Nephron progenitor cell (in vitro differentiated cells): ENCODE data around the gene HOXC11.

Experiments
- DNase-seq: peaks from one replicate; pipeline ENCODE4 v3.0.0; 2021
- H3K27ac Mint-ChIP-seq: 2 replicates; pipeline ENCODE4 v1.8.0; 2021; ENCODE audit warnings: mild to moderate bottlenecking, moderate library complexity, mixed read lengths
- H3K27me3 Mint-ChIP-seq: 2 replicates; pipeline ENCODE4 v1.8.0; 2021; ENCODE audit warnings: mild to moderate bottlenecking, low read depth, mixed read lengths; ENCODE audit not compliant: poor library complexity
- H3K36me3 Mint-ChIP-seq: 2 replicates; pipeline ENCODE4 v1.8.0; 2021; ENCODE audit warnings: low read depth, mixed read lengths
- H3K4me1 Mint-ChIP-seq: 2 replicates; pipeline ENCODE4 v1.8.0; 2021; ENCODE audit warnings: mixed read lengths
- H3K4me3 Mint-ChIP-seq: 2 replicates; pipeline ENCODE4 v1.8.0; 2021; ENCODE audit warnings: mild to moderate bottlenecking, moderate library complexity, mixed read lengths
- H3K9me3 Mint-ChIP-seq: 2 replicates; pipeline ENCODE4 v1.8.0; 2021; ENCODE audit warnings: mild to moderate bottlenecking, moderate library complexity, mixed read lengths
- TF ChIP-seq, protein P1 (sequence below): fragments of 200-600 bp; sonication (generic); IDR thresholded peaks from 2 replicates; pipeline ENCODE4 v1.5.0; 2021; ENCODE audit warnings: antibody characterized with exemption

HOXC11 gene

DNA sequence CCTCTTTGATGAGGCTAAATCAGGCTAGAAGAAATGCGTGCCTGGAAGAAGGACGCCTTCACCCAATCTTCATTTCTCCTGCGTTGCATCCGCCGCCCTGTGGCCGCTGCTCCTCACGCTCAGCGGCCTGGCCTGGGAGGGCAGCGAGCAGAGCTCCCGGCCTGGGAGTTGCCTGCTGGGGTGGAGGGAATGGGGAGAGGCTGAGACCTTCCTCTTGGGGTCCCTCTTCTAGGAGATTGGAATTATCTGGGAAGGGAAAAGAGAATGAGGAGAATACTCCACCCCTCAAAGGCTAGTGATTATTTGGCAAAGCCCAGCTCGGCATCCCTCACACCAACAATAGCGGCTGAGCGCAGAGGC lies 20.6 kb upstream of the HOXC11 start:
- Mint-ChIP-seq H3K36me3 (no peaks in the 10 kb centered on the region), H3K4me1 (peaks cover 12% of the 10 kb centered on the region), H3K27me3 (peaks cover 100% of the 10 kb centered on the region), H3K9me3 (no peaks in the 10 kb centered on the region), H3K27ac (no peak overlapping the region), H3K4me3 (no peak overlapping the region)
- TF ChIP-seq, protein P1, sequence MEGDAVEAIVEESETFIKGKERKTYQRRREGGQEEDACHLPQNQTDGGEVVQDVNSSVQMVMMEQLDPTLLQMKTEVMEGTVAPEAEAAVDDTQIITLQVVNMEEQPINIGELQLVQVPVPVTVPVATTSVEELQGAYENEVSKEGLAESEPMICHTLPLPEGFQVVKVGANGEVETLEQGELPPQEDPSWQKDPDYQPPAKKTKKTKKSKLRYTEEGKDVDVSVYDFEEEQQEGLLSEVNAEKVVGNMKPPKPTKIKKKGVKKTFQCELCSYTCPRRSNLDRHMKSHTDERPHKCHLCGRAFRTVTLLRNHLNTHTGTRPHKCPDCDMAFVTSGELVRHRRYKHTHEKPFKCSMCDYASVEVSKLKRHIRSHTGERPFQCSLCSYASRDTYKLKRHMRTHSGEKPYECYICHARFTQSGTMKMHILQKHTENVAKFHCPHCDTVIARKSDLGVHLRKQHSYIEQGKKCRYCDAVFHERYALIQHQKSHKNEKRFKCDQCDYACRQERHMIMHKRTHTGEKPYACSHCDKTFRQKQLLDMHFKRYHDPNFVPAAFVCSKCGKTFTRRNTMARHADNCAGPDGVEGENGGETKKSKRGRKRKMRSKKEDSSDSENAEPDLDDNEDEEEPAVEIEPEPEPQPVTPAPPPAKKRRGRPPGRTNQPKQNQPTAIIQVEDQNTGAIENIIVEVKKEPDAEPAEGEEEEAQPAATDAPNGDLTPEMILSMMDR, result no peak
- DNase-seq, result no peak

DNA sequence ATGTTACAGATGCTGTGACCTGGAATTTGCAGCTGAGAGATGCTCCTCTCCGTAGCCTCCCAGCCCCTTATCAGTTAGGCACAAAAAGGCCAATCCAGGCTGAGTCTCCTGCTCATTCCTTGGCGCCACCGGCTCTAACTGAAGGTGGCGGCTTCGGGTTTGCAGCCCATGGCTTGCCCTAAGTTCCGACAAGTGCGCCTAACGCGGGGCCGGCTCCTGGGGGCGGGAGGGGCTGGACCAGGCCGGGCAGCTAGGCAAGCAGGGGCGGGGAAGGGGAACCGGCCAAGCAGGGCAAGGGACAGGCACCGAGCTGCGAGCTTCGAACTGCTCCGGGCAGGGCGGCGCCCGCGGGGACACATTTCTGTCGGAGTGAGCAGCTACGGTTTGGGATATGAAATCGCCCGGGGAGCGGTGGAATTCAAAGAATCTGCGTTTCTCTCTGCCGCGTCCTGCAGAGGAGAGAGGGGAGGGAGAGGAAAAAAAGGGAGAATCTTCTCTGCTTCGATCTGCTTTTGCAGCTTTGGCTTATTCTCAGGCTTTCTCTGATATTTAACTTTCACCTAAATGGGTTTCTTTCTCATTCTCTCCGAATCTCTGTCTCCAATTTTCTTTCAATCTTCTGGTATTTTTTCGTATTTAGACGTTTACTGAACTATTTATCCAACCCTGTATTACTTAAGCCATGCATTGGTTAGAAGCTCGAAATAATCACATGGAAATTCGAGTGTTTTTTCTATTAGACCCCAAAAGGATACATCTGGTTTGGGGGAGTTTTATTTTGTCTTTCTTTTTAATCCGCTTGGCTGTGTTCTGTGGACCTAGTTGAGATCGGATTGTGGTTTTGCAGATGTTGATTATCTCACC lies 19.8 kb upstream of the HOXC11 start:
- H3K36me3 Mint-ChIP-seq, result no peaks in the 10 kb centered on the region
- peaks cover 100% of the 10 kb centered on the region for H3K27me3 Mint-ChIP-seq
- TF ChIP-seq, protein P1, result no peak
- no peaks in the 10 kb centered on the region for H3K9me3 Mint-ChIP-seq
- H3K4me3 Mint-ChIP-seq, result no peak overlapping the region
- H3K27ac Mint-ChIP-seq, result no peak overlapping the region
- no peak for DNase-seq
- H3K4me1 Mint-ChIP-seq, result peaks cover 12% of the 10 kb centered on the region

DNA sequence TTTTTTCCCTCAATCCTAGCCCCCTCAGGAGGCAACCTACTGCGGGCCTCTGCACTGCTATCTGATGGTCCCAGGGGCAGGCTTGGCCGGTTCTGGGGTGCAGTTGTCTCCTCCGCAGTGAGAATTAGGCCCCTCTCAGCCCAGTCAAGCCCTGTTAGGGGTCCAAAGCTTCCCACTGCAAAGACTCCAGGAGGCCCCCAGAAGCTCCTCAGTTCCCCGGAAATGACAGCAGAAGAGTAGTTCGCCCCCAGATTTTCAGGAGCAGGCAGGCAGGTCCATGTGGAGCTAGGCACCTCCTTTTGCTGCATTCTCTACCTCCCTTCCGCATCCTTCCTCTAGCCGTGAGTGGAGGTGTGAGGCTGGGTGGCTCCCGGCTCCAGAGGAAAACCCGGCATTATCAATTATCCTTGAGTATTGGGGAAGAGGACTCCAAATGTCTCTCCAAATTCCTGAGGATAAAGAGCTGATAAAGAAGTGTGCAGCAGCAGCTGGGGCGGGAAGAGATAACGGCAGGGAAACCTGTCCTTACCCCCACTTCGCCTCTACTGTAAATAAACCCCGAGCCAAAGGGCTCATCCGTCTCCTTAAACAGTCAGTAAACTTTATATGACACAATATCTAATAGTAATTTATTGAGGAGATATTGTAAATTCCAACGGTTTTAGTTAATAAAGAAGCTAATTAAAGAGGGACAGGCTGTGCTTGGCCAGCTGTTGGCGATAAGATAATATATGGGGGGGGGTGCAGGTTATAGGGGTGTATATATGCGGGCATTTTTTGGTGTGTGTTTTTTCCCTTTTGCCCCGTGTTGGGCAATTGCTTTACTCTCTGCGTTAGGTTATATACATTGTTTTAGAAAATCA lies 18.9 kb upstream of the HOXC11 start:
- H3K4me1 Mint-ChIP-seq, result peaks cover 12% of the 10 kb centered on the region
- no peak overlapping the region for H3K27ac Mint-ChIP-seq
- no peak overlapping the region for H3K4me3 Mint-ChIP-seq
- TF ChIP-seq, protein P1, result no peak
- peaks cover 100% of the 10 kb centered on the region for H3K27me3 Mint-ChIP-seq
- DNase-seq, result no peak
- no peaks in the 10 kb centered on the region for H3K9me3 Mint-ChIP-seq
- H3K36me3 Mint-ChIP-seq, result no peaks in the 10 kb centered on the region

DNA sequence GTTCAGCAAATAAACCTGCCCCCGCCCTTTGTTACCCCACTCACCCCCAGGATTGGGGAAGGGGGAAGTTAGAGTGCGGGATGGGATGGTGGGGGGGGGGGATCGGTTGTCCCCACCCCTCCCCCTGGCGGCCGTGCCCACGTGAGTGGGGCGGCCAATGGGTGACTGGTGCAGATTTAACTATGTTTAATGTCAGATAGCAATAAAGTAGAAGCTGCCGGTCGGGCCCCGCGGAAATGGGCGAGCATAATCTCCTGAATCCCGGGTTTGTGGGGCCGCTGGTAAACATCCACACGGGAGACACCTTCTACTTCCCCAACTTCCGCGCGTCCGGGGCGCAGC lies 18.3 kb upstream of the HOXC11 start, which contains the start of gene HOXC12:
TSS of gene HOXC12 (plus strand) at position 210 of the 342 bp plus-strand sequence. CDS start at position 237, 27 bp downstream.
- TF ChIP-seq, protein P1, result no peak
- H3K27ac Mint-ChIP-seq, result no peak within 1 kb of the TSS
- DNase-seq, result no peak
- H3K4me3 Mint-ChIP-seq, result peak within 1 kb of the TSS; percentile 20
- peaks cover 12% of the 10 kb centered on the region for H3K4me1 Mint-ChIP-seq
- peaks cover 100% of the 10 kb centered on the region for H3K27me3 Mint-ChIP-seq
- H3K9me3 Mint-ChIP-seq, result no peaks in the 10 kb centered on the region
- H3K36me3 Mint-ChIP-seq, result no peaks in the 10 kb centered on the region

DNA sequence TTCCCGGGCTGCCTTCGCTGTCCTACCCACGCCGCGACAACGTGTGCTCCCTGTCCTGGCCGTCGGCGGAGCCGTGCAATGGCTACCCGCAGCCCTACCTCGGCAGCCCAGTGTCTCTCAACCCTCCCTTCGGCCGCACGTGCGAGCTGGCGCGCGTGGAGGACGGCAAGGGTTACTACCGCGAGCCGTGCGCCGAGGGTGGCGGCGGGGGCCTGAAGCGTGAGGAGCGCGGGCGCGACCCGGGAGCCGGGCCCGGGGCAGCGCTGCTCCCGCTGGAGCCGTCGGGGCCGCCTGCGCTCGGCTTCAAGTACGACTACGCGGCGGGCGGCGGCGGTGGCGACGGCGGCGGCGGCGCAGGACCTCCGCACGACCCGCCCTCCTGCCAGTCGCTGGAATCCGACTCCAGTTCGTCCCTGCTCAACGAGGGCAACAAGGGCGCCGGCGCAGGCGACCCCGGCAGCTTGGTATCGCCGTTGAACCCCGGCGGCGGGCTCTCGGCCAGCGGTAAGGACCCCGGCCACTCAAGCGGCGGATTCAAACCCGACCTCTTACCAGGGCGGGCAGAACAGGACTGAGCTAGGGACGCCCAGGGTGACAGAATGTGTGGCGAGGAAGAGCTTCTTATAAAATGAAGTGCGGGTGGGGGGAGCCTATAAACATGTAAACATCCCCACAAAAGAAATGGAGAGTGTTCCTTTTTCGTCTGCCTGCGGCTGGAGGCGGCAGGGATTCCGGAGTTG lies 17.7 kb upstream of the HOXC11 start:
- H3K4me3 Mint-ChIP-seq, result peak overlapping the region; percentile 20
- no peaks in the 10 kb centered on the region for H3K9me3 Mint-ChIP-seq
- peaks cover 100% of the 10 kb centered on the region for H3K27me3 Mint-ChIP-seq
- peaks cover 13% of the 10 kb centered on the region for H3K4me1 Mint-ChIP-seq
- no peak overlapping the region for H3K27ac Mint-ChIP-seq
- no peaks in the 10 kb centered on the region for H3K36me3 Mint-ChIP-seq
- peak; percentile 66 for DNase-seq
- TF ChIP-seq, protein P1, result no peak
